Peyer's patch (tissue), 4 donors: ENCODE measurements around the gene TMEM14B. TPM values are rescaled to one million over a fixed set of nuclear protein-coding genes. Genes with fewer than 3 reads are reported as not detected.

Source experiments
- DNase-seq, 3 donors: peaks; one replicate each; pipeline ENCODE4 v3.0.0-alpha.2; 2017 to 2019
- H3K27ac ChIP-seq, 4 donors: fragments of 200-600 bp; sonication (generic); one replicate each; pipeline ENCODE4 v1.5.1; 2016 to 2019
- H3K27me3 ChIP-seq, 2 donors: fragments of 200-600 bp; sonication (generic); one replicate each; pipeline ENCODE4 v1.5.1; 2019
- H3K36me3 ChIP-seq, 3 donors: fragments of 200-600 bp; sonication (generic); one replicate each; pipeline ENCODE4 v1.5.1; 2016 to 2019
- H3K4me1 ChIP-seq, 4 donors: fragments of 200-600 bp; sonication (generic); one replicate each; pipeline ENCODE4 v1.5.1; 2016 to 2019
- H3K4me3 ChIP-seq, 4 donors: fragments of 200-600 bp; sonication (generic); 1 replicate in 3 of 4; 2 replicates in 1 of 4; pipeline ENCODE4 v1.5.1; 2016 to 2019; ENCODE audit warnings: mild to moderate bottlenecking in 1 of 4
- H3K9me3 ChIP-seq, 4 donors: fragments of 200-600 bp; sonication (generic); one replicate each; pipeline ENCODE4 v1.5.1; 2016 to 2019; ENCODE audit warnings: mild to moderate bottlenecking in 1 of 4
- POLR2A ChIP-seq, 2 donors: fragments of 450-650 bp; IDR thresholded peaks; one replicate each; pipeline ENCODE4 v1.5.1; 2017; ENCODE audit warnings: antibody characterized with exemption in 2 of 2, mild to moderate bottlenecking in 2 of 2, moderate library complexity in 2 of 2
- total RNA-seq, 4 donors: library from RNA; depleted of rRNA; stranded (reverse); fragments of >200 nt; gene quantifications; one replicate each; pipeline ENCODE4 v1.1.0, GENCODE V29; 2016
- TF ChIP-seq, protein P1 (sequence below), 6 experiments: fragments of 450-650 bp in 4 of 6; fragments of 200-600 bp in 2 of 6; sonication (generic) in 1 of 6; IDR thresholded peaks; one replicate each; pipeline ENCODE4 v1.5.1; 2017 to 2019; ENCODE audit warnings: antibody characterized with exemption in 6 of 6, mild to moderate bottlenecking in 3 of 6, moderate library complexity in 1 of 6

TMEM14B gene
- total RNA-seq, 4 donors from 2014 or later, result 37.1 to 86.7 (median 44.0) TPM

DNA sequence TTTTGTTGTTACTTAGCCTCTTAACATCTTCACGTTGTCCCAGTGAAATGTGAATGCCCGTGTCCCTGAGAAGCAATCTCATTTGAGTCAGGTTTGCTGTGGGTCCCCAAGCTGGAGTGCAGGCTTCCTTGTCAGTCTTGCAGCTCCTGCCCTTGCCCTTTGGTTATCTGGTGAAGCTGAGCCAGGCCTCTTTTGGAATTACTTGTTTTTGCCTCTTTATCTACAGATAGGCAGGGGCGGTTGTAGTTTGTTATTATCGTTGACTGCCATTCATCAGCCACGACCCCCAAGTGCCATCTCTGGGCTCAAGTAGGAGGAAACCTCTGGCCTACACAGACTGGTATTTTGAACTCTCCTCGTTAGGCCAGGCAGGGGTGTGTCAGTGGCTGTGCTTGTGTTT, 22.6 kb upstream of the TMEM14B start:
- Histone ChIP-seq H3K36me3 (peaks cover 0 to 37% (median 0%) of the 10 kb centered on the region in 3 donors), H3K4me1 (peaks cover 0 to 12% (median 3%) of the 10 kb centered on the region in 4 donors), H3K4me3 (no peak overlapping the region), H3K9me3 (no peaks in the 10 kb centered on the region), H3K27ac (no peak overlapping the region), H3K27me3 (no peaks in the 10 kb centered on the region)
- DNase-seq, result no peak
- TF ChIP-seq, protein P1, sequence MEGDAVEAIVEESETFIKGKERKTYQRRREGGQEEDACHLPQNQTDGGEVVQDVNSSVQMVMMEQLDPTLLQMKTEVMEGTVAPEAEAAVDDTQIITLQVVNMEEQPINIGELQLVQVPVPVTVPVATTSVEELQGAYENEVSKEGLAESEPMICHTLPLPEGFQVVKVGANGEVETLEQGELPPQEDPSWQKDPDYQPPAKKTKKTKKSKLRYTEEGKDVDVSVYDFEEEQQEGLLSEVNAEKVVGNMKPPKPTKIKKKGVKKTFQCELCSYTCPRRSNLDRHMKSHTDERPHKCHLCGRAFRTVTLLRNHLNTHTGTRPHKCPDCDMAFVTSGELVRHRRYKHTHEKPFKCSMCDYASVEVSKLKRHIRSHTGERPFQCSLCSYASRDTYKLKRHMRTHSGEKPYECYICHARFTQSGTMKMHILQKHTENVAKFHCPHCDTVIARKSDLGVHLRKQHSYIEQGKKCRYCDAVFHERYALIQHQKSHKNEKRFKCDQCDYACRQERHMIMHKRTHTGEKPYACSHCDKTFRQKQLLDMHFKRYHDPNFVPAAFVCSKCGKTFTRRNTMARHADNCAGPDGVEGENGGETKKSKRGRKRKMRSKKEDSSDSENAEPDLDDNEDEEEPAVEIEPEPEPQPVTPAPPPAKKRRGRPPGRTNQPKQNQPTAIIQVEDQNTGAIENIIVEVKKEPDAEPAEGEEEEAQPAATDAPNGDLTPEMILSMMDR (IDR thresholded peaks at IDR 0.05), result no peak
- TF ChIP-seq POLR2A (IDR thresholded peaks at IDR 0.05), result no peak

DNA sequence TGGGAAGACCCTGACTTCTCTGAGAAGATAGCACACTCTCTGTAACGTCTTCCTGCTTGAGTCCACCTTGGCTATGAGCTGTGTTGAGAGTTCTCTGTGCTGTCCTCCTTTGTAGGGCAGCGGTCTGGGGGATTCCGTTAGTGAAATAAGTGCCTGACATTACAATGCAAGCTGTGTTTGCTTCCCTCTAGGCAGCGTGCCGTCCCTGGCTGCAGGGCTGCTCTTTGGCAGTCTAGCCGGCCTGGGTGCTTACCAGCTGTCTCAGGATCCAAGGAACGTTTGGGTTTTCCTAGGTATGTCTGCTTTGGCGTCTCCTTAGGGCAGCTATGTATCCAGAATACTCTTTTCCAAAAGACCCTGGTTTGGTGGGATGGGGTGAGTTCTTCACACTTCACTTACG, 21.9 kb upstream of the TMEM14B start:
- no peaks in the 10 kb centered on the region for H3K9me3 ChIP-seq
- H3K27ac ChIP-seq, result no peak overlapping the region
- no peak for DNase-seq
- no peak for TF ChIP-seq POLR2A (IDR thresholded peaks at IDR 0.05)
- TF ChIP-seq, protein P1 (IDR thresholded peaks at IDR 0.05), result no peak
- H3K36me3 ChIP-seq, result peaks cover 0 to 44% (median 0%) of the 10 kb centered on the region in 3 donors
- no peaks in the 10 kb centered on the region for H3K27me3 ChIP-seq
- no peak overlapping the region for H3K4me3 ChIP-seq
- H3K4me1 ChIP-seq, result peaks cover 0 to 12% (median 3%) of the 10 kb centered on the region in 4 donors

DNA sequence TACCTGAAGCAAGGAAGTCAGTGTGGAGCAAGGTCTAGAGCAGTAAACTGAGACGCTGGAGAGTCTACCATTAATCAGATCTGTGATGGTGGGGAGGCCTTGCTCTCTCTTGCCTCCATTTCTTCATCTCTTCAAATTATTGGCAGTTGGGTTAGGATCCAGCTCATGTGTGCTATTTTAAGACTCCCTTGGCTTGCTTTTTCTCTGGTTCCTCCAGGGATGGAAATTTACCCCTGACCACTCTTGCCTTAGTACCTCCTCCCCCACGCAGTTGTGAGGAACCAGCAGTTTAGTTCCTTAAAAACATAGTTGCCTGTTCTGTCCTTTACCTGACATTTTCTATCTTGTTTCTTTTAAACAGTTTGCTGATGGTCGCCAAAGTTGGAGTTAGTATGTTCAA, 17.4 kb upstream of the TMEM14B start:
- no peak for DNase-seq
- Histone ChIP-seq H3K27ac (no peak overlapping the region), H3K27me3 (no peaks in the 10 kb centered on the region), H3K4me3 (no peak overlapping the region), H3K9me3 (no peaks in the 10 kb centered on the region), H3K4me1 (no peaks in the 10 kb centered on the region), H3K36me3 (peaks cover 0 to 59% (median 0%) of the 10 kb centered on the region in 3 donors)
- TF ChIP-seq POLR2A (IDR thresholded peaks at IDR 0.05), result no peak
- TF ChIP-seq, protein P1 (IDR thresholded peaks at IDR 0.05), result no peak

DNA sequence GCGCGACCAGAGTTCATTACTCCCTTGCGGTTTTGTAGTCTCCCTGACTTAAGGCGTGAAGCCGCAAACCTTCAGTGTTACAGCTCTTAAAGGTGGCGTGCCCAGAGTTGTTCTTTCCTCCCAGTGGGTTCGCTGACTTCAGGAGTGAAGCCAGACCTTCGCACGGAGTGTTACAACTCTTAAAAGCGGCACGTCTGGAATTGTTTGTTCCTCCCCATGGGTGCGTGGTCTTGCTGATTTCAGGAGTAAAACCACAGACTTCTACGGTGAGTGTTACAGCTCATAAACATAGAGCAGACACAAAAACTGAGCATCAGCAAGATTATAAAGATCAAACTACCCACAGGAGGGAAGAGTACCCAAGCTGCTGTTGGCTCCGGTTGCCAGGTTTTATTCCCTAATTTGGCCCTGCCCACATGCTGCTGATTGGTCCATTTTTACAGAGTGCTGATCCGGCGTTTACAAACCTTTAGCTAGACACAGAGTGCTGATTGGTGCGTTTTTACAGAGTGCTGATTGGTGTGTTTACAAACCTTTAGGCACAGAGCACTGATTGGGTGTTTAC, 14.4 kb upstream of the TMEM14B start:
- Histone ChIP-seq H3K36me3 (peaks cover 0 to 41% (median 0%) of the 10 kb centered on the region in 3 donors), H3K27ac (no peak overlapping the region), H3K27me3 (no peaks in the 10 kb centered on the region), H3K4me1 (no peaks in the 10 kb centered on the region), H3K9me3 (no peaks in the 10 kb centered on the region), H3K4me3 (no peak overlapping the region)
- no peak for DNase-seq
- TF ChIP-seq POLR2A (IDR thresholded peaks at IDR 0.05), result no peak
- TF ChIP-seq, protein P1 (IDR thresholded peaks at IDR 0.05), result no peak

DNA sequence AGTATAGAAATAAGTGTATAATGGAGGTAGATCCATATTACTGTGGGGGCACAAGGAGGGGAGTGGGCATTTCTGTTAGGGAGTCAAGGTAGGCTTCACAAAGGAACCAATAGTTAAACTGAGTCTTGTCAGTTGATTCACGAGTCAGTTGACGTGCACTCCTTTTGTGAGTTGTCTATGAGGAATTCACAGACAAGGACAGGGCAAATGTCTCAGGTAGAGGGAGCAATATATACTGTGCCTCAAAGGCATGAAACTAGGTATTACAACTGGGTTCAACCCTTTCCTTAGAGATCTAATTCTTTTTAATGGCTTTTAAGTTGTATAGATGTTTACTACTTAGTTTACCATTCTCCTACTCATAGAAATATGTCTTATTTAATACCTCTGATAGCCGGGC, 13.7 kb upstream of the TMEM14B start:
- TF ChIP-seq POLR2A (IDR thresholded peaks at IDR 0.05), result no peak
- TF ChIP-seq, protein P1 (IDR thresholded peaks at IDR 0.05), result no peak
- Histone ChIP-seq H3K36me3 (peaks cover 0 to 39% (median 0%) of the 10 kb centered on the region in 3 donors), H3K27me3 (no peaks in the 10 kb centered on the region), H3K4me1 (no peaks in the 10 kb centered on the region), H3K27ac (no peak overlapping the region), H3K4me3 (no peak overlapping the region), H3K9me3 (no peaks in the 10 kb centered on the region)
- DNase-seq, result no peak
